HepG2 (cell line): Measurements from ENCODE around the gene PYGB. TPM values are rescaled to one million over a fixed set of nuclear protein-coding genes. Genes with fewer than 3 reads are reported as not detected.

Source experiments
- AGO1 ChIP-seq: fragments of 200-400 bp; formaldehyde crosslinking; IDR thresholded peaks from 2 replicates; pipeline ENCODE4 v1.6.1; 2017; ENCODE audit warnings: mild to moderate bottlenecking, low read depth, low read length, moderate library complexity; ENCODE audit not compliant: poor library complexity, severe bottlenecking
- BCL6 ChIP-seq: IDR thresholded peaks from 2 replicates; pipeline ENCODE4 v1.6.1; 2016; ENCODE audit warnings: missing genetic modification reagents, missing compliant biosample characterization
- CBX1 ChIP-seq: IDR thresholded peaks from one replicate; pipeline ENCODE4 v1.6.1; 2016; ENCODE audit warnings: antibody characterized with exemption, low read depth
- CHD2 ChIP-seq: IDR thresholded peaks from 2 replicates; pipeline ENCODE4 v1.6.1; 2011; ENCODE audit warnings: low read depth, low read length, improper control_type of control experiment
- ELF4 ChIP-seq: sonication (generic); formaldehyde crosslinking; IDR thresholded peaks from 2 replicates; pipeline ENCODE4 v1.5.0; 2020; ENCODE audit warnings: missing genetic modification reagents, mild to moderate bottlenecking, moderate library complexity, borderline replicate concordance
- FOXC1 ChIP-seq: sonication (generic); formaldehyde crosslinking; IDR thresholded peaks from 2 replicates; pipeline ENCODE4 v1.8.0; 2022; ENCODE audit warnings: mild to moderate bottlenecking, missing genetic modification reagents, borderline replicate concordance
- HNRNPL ChIP-seq: fragments of 200-400 bp; formaldehyde crosslinking; IDR thresholded peaks from 2 replicates; pipeline ENCODE4 v1.6.1; 2017; ENCODE audit warnings: mild to moderate bottlenecking, low read depth, low read length
- MIXL1 ChIP-seq: IDR thresholded peaks from 2 replicates; pipeline ENCODE4 v1.6.1; 2016
- NCOR1 ChIP-seq: fragments of 200-600 bp; sonication (generic); IDR thresholded peaks from 2 replicates; pipeline ENCODE4 v1.7.0; 2017; ENCODE audit warnings: antibody characterized with exemption, low read length, borderline replicate concordance
- RELA ChIP-seq: sonication (generic); formaldehyde crosslinking; IDR thresholded peaks from 2 replicates; pipeline ENCODE4 v1.4.0; 2020; ENCODE audit warnings: missing genetic modification reagents
- RFXANK ChIP-seq: IDR thresholded peaks from 2 replicates; pipeline ENCODE4 v1.6.1; 2016
- SALL2 ChIP-seq: sonication (generic); formaldehyde crosslinking; IDR thresholded peaks from 2 replicates; pipeline ENCODE4 v1.8.1; 2023; ENCODE audit warnings: mild to moderate bottlenecking, missing genetic modification reagents, inconsistent platforms
- SCMH1 ChIP-seq: sonication (generic); formaldehyde crosslinking; IDR thresholded peaks from 2 replicates; pipeline ENCODE4 v1.9.0; 2021; ENCODE audit warnings: missing genetic modification reagents, mild to moderate bottlenecking, borderline replicate concordance
- SOX6 ChIP-seq, 2 experiments: fragments of 450-650 bp in 1 of 2; sonication (generic) in 1 of 2; formaldehyde crosslinking in 1 of 2; IDR thresholded peaks; 2 replicates each; pipeline versions ENCODE4 v1.4.0 to v1.6.1; 2017 to 2020; ENCODE audit warnings: antibody characterized with exemption in 1 of 2, mild to moderate bottlenecking in 1 of 2, missing genetic modification reagents in 1 of 2
- SRSF1 ChIP-seq: fragments of 200-400 bp; formaldehyde crosslinking; optimal IDR thresholded peaks from 2 replicates; pipeline ENCODE3; 2017; ENCODE audit warnings: mild to moderate bottlenecking, low read depth, low read length, moderate library complexity
- ZNF232 ChIP-seq: sonication (generic); formaldehyde crosslinking; IDR thresholded peaks from 2 replicates; pipeline ENCODE4 v1.4.0; 2020; ENCODE audit warnings: missing genetic modification reagents, borderline replicate concordance
- ZNF333 ChIP-seq: sonication (generic); formaldehyde crosslinking; IDR thresholded peaks from 2 replicates; pipeline ENCODE4 v1.4.0; 2020; ENCODE audit warnings: mild to moderate bottlenecking, missing genetic modification reagents, borderline replicate concordance
- ZNF546 ChIP-seq: sonication (generic); formaldehyde crosslinking; conservative IDR thresholded peaks from 2 replicates; pipeline ENCODE4 v1.8.1; 2023; ENCODE audit warnings: mild to moderate bottlenecking, missing genetic modification reagents
- ZNF570 ChIP-seq: sonication (generic); formaldehyde crosslinking; IDR thresholded peaks from 2 replicates; pipeline ENCODE4 v1.4.0; 2020; ENCODE audit warnings: mild to moderate bottlenecking, missing genetic modification reagents, borderline replicate concordance
- polyA plus RNA-seq, 8 experiments: library from polyadenylated mRNA; depleted of rRNA in 3 of 8; stranded (reverse) in 7 of 8; unstranded in 1 of 8; fragments of >200 nt; fragmentation: Illumina TruSeq in 4 of 8; extraction: Trizol in 4 of 8; gene quantifications; 2 replicates each; pipeline versions ENCODE4 v1.2.1 to v1.2.3, GENCODE V29; 2011 to 2016; ENCODE audit warnings: low read depth in 4 of 8, missing spikeins in 1 of 8, mixed read lengths in 1 of 8; ENCODE audit not compliant: insufficient read depth in 1 of 8
- total RNA-seq, 5 experiments: library from RNA; depleted of rRNA; stranded (reverse); fragments of >200 nt; fragmentation: Illumina TruSeq; extraction: Trizol; gene quantifications; 2 replicates each; pipeline ENCODE4 v1.2.3, GENCODE V29; 2016; ENCODE audit warnings: low read depth in 1 of 5
- TF ChIP-seq, protein P1 (sequence below), 2 experiments: sonication (generic) in 1 of 2; formaldehyde crosslinking in 1 of 2; IDR thresholded peaks; 2 replicates each; pipeline versions ENCODE4 v1.4.0 to v1.6.1; 2018 to 2020; ENCODE audit warnings: missing genetic modification reagents in 2 of 2, borderline replicate concordance in 1 of 2, low read depth in 1 of 2, mild to moderate bottlenecking in 1 of 2, missing biosample characterization in 1 of 2
- TF ChIP-seq, protein P2 (sequence below): IDR thresholded peaks from 2 replicates; pipeline ENCODE4 v1.6.1; 2016; ENCODE audit warnings: missing compliant biosample characterization, missing genetic modification reagents, borderline replicate concordance
- TF ChIP-seq, protein P3 (sequence below): sonication (generic); formaldehyde crosslinking; IDR thresholded peaks from 2 replicates; pipeline ENCODE4 v1.5.0; 2020; ENCODE audit warnings: mild to moderate bottlenecking, low read depth, missing genetic modification reagents, borderline replicate concordance
- TF ChIP-seq, protein P4 (sequence below): sonication (generic); formaldehyde crosslinking; IDR thresholded peaks from 2 replicates; pipeline ENCODE4 v1.5.0; 2020; ENCODE audit warnings: missing genetic modification reagents, mild to moderate bottlenecking, borderline replicate concordance
- TF ChIP-seq, protein P5 (sequence below), 2 experiments: fragments of 450-650 bp in 1 of 2; sonication (generic) in 1 of 2; formaldehyde crosslinking; IDR thresholded peaks; 2 replicates each; pipeline versions ENCODE4 v1.5.0 to v1.8.0; 2020 to 2022; ENCODE audit warnings: mild to moderate bottlenecking in 1 of 2, missing genetic modification reagents in 1 of 2

PYGB gene
- total and polyA plus RNA-seq, 2 of the 13 experiments (the other 11 are each of a cell fraction or from before 2014, with no cell fraction given): 24.2 to 86.3 TPM

DNA sequence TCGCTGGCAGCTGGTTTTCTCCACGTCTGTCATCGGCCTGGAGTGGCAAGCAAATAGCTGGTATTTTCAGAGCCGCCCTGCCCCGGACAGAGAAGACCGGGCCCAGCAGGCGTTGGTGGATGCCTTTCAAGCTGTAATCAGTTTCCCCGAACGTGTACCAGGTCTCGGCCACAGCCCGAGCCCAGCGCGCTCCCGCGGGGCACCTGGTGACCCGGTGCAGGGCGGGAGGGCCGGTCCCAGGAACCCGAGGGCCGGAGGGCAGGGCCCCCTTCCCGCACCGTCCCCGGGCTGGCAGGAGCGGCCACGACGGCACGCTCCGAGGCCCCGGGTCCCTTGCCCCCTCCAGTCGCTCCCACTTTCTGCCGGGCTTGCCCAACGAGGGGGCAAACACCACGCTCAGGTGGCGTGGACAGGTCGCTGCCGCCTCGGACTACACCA, 348 bp upstream of the PYGB start (continued):
- TF ChIP-seq ZNF232: peak; percentile 55; the same call in 1 of the 2 replicates
- no peak for TF ChIP-seq ZNF570
- no peak for TF ChIP-seq RELA (CRISPR knock-in tag)
- TF ChIP-seq AGO1: no peak
- TF ChIP-seq CBX1: no peak
- peak; percentile 75 for TF ChIP-seq MIXL1 (CRISPR knock-in tag)
- TF ChIP-seq, protein P1, sequence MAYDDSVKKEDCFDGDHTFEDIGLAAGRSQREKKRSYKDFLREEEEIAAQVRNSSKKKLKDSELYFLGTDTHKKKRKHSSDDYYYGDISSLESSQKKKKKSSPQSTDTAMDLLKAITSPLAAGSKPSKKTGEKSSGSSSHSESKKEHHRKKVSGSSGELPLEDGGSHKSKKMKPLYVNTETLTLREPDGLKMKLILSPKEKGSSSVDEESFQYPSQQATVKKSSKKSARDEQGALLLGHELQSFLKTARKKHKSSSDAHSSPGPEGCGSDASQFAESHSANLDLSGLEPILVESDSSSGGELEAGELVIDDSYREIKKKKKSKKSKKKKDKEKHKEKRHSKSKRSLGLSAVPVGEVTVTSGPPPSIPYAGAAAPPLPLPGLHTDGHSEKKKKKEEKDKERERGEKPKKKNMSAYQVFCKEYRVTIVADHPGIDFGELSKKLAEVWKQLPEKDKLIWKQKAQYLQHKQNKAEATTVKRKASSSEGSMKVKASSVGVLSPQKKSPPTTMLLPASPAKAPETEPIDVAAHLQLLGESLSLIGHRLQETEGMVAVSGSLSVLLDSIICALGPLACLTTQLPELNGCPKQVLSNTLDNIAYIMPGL (CRISPR knock-in tag; IDR thresholded peaks at IDR 0.05; ENCODE audit: borderline replicate concordance in 1 of 2, low read depth in 1 of 2): peak in 1 of 2 experiments; percentile 77; a peak in 3 of 4 replicates
- TF ChIP-seq ELF4: no peak
- TF ChIP-seq, protein P2, sequence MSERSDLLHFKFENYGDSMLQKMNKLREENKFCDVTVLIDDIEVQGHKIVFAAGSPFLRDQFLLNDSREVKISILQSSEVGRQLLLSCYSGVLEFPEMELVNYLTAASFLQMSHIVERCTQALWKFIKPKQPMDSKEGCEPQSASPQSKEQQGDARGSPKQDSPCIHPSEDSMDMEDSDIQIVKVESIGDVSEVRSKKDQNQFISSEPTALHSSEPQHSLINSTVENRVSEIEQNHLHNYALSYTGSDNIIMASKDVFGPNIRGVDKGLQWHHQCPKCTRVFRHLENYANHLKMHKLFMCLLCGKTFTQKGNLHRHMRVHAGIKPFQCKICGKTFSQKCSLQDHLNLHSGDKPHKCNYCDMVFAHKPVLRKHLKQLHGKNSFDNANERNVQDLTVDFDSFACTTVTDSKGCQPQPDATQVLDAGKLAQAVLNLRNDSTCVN: 0 out of 2 replicates have a peak, but pooled peaks have one; percentile 11
- peak; percentile 13; the same call in 1 of the 2 replicates for TF ChIP-seq RFXANK
- TF ChIP-seq ZNF546: 0 out of 2 replicates have a peak, but pooled peaks have one; percentile 8
- TF ChIP-seq BCL6 (CRISPR knock-in tag): no peak; the same call in 1 of the 2 replicates
- TF ChIP-seq HNRNPL: no peak
- TF ChIP-seq SCMH1 (CRISPR knock-in tag): no peak
- TF ChIP-seq ZNF333 (CRISPR knock-in tag): peak; percentile 55; the same call in 1 of the 2 replicates
- no peak for TF ChIP-seq SOX6 (IDR thresholded peaks at IDR 0.05)
- TF ChIP-seq SOX6 (CRISPR knock-in tag; IDR thresholded peaks at IDR 0.05): 0 out of 2 replicates have a peak, but pooled peaks have one; percentile 2
- TF ChIP-seq FOXC1 (CRISPR knock-in tag): no peak
- TF ChIP-seq, protein P3, sequence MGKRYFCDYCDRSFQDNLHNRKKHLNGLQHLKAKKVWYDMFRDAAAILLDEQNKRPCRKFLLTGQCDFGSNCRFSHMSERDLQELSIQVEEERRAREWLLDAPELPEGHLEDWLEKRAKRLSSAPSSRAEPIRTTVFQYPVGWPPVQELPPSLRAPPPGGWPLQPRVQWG: no peak
- TF ChIP-seq SALL2 (CRISPR knock-in tag): peak; percentile 7
- TF ChIP-seq, protein P4, sequence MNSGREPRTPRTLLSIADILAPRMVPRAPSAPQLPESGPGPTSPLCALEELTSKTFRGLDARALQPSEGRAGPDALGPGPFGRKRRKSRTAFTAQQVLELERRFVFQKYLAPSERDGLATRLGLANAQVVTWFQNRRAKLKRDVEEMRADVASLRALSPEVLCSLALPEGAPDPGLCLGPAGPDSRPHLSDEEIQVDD (CRISPR knock-in tag): 0 out of 2 replicates have a peak, but pooled peaks have one; percentile 56
- TF ChIP-seq SRSF1: peak; percentile 35
- TF ChIP-seq, protein P5, sequence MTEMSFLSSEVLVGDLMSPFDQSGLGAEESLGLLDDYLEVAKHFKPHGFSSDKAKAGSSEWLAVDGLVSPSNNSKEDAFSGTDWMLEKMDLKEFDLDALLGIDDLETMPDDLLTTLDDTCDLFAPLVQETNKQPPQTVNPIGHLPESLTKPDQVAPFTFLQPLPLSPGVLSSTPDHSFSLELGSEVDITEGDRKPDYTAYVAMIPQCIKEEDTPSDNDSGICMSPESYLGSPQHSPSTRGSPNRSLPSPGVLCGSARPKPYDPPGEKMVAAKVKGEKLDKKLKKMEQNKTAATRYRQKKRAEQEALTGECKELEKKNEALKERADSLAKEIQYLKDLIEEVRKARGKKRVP (CRISPR knock-in tag; IDR thresholded peaks at IDR 0.05): 0 out of 4 replicates have a peak, but pooled peaks of 1 of the 2 experiments have one; percentile 5
- TF ChIP-seq CHD2: 0 out of 2 replicates have a peak, but pooled peaks have one; percentile 39
- no peak for TF ChIP-seq NCOR1
